GM12878 (cell line): Measurements from ENCODE around the gene TECPR1.

Experiments used
- ESRRA ChIP-seq: IDR thresholded peaks from 2 replicates; pipeline ENCODE4 v1.6.1; 2012; ENCODE audit warnings: mild to moderate bottlenecking, low read length, improper control_type of control experiment
- MTA3 ChIP-seq: IDR thresholded peaks from 2 replicates; pipeline ENCODE4 v1.6.1; 2012; ENCODE audit warnings: low read length, inconsistent platforms, borderline replicate concordance
- NR2C1 ChIP-seq: fragments of 450-650 bp; IDR thresholded peaks from 2 replicates; pipeline ENCODE4 v1.6.1; 2017; ENCODE audit warnings: antibody characterized with exemption, mild to moderate bottlenecking, moderate library complexity
- TF ChIP-seq, protein P1 (sequence below), 3 experiments: IDR thresholded peaks in 2 of 3; conservative IDR thresholded peaks in 1 of 3; 2 replicates each; pipeline ENCODE4 v1.5.1; 2011; ENCODE audit warnings: low read depth in 3 of 3, low read length in 3 of 3, mild to moderate bottlenecking in 3 of 3, control low read depth in 2 of 3, moderate library complexity in 2 of 3, inconsistent platforms in 1 of 3, mixed read lengths in 1 of 3; ENCODE audit not compliant: control insufficient read depth in 2 of 3, insufficient read depth in 1 of 3; ENCODE audit errors: extremely low read depth in 1 of 3
- TF ChIP-seq, protein P2 (sequence below): IDR thresholded peaks from 2 replicates; pipeline ENCODE4 v1.6.1; 2011; ENCODE audit warnings: low read depth, mild to moderate bottlenecking, low read length, moderate library complexity, borderline replicate concordance; ENCODE audit errors: extremely low read depth
- TF ChIP-seq, protein P3 (sequence below): fragments of 450-650 bp; IDR thresholded peaks from 2 replicates; pipeline ENCODE4 v1.6.1; 2017; ENCODE audit warnings: mild to moderate bottlenecking
- TF ChIP-seq, protein P4 (sequence below): fragments of 450-650 bp; IDR thresholded peaks from 2 replicates; pipeline ENCODE4 v1.6.1; 2016; ENCODE audit warnings: mild to moderate bottlenecking, moderate library complexity, borderline replicate concordance

DNA sequence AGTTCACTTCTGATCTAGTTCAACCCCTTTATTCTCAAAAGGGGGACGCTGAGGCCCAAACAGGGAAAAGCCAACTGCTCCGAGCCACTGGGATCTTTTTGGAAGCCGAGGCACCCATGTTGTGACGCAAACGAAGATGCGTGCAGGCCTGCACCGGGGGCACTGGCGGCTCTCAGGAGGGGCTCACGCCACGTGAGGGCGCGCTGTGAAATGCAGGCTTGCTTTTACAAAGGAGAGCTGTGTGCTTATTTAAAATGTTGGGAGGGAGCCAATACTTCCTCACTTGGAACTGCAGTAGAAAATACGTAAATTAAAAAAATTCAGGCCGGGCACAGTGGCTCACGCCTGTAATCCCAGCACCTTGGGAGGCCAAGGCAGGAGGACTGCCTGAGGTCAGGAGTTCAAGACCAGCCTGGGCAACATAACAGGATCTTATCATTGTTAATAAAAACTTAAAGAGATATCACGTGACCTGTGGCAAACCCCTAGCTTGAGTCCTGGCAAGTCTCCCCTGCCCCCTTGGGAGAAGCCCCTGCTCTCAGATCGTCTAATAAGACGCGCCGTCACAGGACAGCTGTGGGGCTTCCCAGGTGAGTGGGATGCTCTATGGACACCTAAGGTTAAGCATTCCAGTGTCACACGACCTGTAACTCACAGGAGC lies 45.7 kb upstream of the TECPR1 start:
- TF ChIP-seq, protein P1, sequence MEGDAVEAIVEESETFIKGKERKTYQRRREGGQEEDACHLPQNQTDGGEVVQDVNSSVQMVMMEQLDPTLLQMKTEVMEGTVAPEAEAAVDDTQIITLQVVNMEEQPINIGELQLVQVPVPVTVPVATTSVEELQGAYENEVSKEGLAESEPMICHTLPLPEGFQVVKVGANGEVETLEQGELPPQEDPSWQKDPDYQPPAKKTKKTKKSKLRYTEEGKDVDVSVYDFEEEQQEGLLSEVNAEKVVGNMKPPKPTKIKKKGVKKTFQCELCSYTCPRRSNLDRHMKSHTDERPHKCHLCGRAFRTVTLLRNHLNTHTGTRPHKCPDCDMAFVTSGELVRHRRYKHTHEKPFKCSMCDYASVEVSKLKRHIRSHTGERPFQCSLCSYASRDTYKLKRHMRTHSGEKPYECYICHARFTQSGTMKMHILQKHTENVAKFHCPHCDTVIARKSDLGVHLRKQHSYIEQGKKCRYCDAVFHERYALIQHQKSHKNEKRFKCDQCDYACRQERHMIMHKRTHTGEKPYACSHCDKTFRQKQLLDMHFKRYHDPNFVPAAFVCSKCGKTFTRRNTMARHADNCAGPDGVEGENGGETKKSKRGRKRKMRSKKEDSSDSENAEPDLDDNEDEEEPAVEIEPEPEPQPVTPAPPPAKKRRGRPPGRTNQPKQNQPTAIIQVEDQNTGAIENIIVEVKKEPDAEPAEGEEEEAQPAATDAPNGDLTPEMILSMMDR (IDR thresholded peaks at IDR 0.05 in 2 of 3, conservative IDR thresholded peaks at IDR 0.05 in 1 of 3; ENCODE audit: control insufficient read depth in 2 of 3, extremely low read depth in 1 of 3, insufficient read depth in 1 of 3, low read depth in 3 of 3, low read length in 3 of 3), result no peak
- TF ChIP-seq, protein P2, sequence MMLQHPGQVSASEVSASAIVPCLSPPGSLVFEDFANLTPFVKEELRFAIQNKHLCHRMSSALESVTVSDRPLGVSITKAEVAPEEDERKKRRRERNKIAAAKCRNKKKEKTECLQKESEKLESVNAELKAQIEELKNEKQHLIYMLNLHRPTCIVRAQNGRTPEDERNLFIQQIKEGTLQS, result no peak
- TF ChIP-seq, protein P3, sequence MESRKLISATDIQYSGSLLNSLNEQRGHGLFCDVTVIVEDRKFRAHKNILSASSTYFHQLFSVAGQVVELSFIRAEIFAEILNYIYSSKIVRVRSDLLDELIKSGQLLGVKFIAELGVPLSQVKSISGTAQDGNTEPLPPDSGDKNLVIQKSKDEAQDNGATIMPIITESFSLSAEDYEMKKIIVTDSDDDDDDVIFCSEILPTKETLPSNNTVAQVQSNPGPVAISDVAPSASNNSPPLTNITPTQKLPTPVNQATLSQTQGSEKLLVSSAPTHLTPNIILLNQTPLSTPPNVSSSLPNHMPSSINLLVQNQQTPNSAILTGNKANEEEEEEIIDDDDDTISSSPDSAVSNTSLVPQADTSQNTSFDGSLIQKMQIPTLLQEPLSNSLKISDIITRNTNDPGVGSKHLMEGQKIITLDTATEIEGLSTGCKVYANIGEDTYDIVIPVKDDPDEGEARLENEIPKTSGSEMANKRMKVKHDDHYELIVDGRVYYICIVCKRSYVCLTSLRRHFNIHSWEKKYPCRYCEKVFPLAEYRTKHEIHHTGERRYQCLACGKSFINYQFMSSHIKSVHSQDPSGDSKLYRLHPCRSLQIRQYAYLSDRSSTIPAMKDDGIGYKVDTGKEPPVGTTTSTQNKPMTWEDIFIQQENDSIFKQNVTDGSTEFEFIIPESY, result no peak
- TF ChIP-seq NR2C1, result no peak
- TF ChIP-seq, protein P4, sequence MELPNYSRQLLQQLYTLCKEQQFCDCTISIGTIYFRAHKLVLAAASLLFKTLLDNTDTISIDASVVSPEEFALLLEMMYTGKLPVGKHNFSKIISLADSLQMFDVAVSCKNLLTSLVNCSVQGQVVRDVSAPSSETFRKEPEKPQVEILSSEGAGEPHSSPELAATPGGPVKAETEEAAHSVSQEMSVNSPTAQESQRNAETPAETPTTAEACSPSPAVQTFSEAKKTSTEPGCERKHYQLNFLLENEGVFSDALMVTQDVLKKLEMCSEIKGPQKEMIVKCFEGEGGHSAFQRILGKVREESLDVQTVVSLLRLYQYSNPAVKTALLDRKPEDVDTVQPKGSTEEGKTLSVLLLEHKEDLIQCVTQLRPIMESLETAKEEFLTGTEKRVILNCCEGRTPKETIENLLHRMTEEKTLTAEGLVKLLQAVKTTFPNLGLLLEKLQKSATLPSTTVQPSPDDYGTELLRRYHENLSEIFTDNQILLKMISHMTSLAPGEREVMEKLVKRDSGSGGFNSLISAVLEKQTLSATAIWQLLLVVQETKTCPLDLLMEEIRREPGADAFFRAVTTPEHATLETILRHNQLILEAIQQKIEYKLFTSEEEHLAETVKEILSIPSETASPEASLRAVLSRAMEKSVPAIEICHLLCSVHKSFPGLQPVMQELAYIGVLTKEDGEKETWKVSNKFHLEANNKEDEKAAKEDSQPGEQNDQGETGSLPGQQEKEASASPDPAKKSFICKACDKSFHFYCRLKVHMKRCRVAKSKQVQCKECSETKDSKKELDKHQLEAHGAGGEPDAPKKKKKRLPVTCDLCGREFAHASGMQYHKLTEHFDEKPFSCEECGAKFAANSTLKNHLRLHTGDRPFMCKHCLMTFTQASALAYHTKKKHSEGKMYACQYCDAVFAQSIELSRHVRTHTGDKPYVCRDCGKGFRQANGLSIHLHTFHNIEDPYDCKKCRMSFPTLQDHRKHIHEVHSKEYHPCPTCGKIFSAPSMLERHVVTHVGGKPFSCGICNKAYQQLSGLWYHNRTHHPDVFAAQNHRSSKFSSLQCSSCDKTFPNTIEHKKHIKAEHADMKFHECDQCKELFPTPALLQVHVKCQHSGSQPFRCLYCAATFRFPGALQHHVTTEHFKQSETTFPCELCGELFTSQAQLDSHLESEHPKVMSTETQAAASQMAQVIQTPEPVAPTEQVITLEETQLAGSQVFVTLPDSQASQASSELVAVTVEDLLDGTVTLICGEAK, result no peak
- TF ChIP-seq ESRRA, result no peak
- no peak for TF ChIP-seq MTA3
